ENCODE measurements around the gene ARFGEF3. TPM values are rescaled to one million over a fixed set of nuclear protein-coding genes. Genes with fewer than 3 reads are reported as not detected.

The ARFGEF3 gene
- total RNA-seq, 3 donors from 2014 or later = 10.1 to 24.3 (median 21.1) TPM

DNA sequence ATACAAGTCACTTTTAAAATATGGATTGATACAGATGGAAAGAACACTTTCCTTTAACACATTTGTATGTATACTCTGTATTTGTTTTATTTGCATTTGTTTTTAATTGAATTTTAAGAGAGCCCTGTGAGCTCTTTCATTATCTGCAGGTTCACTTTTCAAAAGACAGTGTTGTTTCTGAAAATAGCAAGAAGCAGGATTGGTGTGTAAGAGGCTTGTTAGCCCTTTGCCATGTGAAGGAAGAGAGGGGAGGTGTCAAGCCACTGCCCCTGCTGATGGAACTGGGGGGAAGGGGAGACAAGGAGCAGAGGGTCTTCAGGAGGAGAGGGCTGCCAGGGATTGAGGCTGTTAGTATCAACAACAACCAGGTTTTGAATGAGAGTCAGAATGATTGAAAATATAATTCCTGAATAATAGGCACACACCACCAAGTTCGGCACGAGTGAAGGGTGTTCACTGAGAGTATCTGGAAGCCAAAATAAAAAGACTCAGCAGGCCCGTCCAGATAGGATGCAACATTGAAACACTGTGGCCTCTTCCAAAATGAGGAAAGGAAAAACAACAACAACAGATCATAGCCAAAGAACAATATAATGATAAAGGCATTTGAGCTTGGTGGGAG lies 69.1 kb downstream of the ARFGEF3 start:
- Histone ChIP-seq H3K36me3 (ENCODE audit: low read depth) (no peaks in the 10 kb centered on the region), H3K9me3 (no peaks in the 10 kb centered on the region), H3K4me3 (no peak overlapping the region), H3K4me1 (ENCODE audit: low read depth) (peaks cover 12% of the 10 kb centered on the region)
- no peak for ATAC-seq
- intact Hi-C loops (cut with DNase I, micrococcal nuclease) = no loop called here
- TF ChIP-seq, protein P1, sequence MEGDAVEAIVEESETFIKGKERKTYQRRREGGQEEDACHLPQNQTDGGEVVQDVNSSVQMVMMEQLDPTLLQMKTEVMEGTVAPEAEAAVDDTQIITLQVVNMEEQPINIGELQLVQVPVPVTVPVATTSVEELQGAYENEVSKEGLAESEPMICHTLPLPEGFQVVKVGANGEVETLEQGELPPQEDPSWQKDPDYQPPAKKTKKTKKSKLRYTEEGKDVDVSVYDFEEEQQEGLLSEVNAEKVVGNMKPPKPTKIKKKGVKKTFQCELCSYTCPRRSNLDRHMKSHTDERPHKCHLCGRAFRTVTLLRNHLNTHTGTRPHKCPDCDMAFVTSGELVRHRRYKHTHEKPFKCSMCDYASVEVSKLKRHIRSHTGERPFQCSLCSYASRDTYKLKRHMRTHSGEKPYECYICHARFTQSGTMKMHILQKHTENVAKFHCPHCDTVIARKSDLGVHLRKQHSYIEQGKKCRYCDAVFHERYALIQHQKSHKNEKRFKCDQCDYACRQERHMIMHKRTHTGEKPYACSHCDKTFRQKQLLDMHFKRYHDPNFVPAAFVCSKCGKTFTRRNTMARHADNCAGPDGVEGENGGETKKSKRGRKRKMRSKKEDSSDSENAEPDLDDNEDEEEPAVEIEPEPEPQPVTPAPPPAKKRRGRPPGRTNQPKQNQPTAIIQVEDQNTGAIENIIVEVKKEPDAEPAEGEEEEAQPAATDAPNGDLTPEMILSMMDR (IDR thresholded peaks at IDR 0.05) = no peak
- no peak for DNase-seq

DNA sequence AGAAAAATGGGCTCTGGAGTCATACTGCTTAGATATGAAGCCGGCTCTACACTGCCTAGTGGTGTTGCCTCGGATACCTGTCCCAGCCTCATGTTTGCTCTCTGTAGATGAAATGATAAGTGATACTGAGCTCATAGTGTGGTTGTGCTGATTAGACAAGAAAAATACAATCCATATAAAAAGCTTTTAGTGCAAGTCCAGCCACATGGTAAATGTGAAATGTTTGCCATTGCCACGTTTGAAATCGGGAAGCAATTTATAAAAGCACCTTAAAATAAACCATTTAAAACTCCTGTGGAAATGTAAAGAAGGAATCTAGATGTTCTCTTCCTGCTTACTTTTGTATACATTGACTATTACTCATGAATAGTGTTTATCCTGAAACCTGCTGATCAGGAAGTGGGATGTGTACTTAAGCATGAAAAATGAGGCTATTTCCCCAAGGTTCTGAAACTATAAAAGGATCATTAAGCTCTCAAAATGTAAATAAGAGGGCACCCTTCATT lies 69.7 kb downstream of the ARFGEF3 start:
- DNase-seq (peak in 1 of 3 donors; percentile 26), ATAC-seq (peak; percentile 83)
- TF ChIP-seq, protein P1 (IDR thresholded peaks at IDR 0.05) = no peak
- H3K4me3 ChIP-seq = no peak overlapping the region
- no peaks in the 10 kb centered on the region for H3K9me3 ChIP-seq
- no peaks in the 10 kb centered on the region for H3K36me3 ChIP-seq (ENCODE audit: low read depth)
- peaks cover 12% of the 10 kb centered on the region for H3K4me1 ChIP-seq (ENCODE audit: low read depth)
- intact Hi-C loops (cut with DNase I, micrococcal nuclease) = no loop called here

DNA sequence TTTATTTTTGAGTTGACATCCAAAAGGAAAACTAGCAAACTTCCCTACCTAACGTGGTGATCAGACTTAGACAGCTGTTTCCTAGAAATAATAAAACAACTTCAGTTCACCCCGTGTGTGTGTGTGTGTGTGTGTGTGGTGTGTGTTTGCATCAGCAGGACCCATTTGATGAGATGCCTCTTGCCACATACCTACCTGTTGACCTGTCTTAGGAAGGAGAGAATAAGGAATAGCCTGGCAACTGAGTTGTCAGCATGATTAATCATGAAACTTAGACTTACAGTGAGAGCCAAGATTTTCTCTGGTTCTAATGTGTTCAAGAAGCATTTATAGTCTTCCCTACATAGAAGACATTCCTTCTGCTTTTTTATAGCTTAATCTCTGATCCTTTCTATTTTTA lies 72.6 kb downstream of the ARFGEF3 start:
- intact Hi-C loops (cut with DNase I, micrococcal nuclease) = no loop called here
- H3K9me3 ChIP-seq = no peaks in the 10 kb centered on the region
- ATAC-seq (no peak), DNase-seq (no peak)
- H3K36me3 ChIP-seq (ENCODE audit: low read depth) = no peaks in the 10 kb centered on the region
- TF ChIP-seq, protein P1 (IDR thresholded peaks at IDR 0.05) = no peak
- H3K4me3 ChIP-seq = no peak overlapping the region
- peaks cover 4% of the 10 kb centered on the region for H3K4me1 ChIP-seq (ENCODE audit: low read depth)

DNA sequence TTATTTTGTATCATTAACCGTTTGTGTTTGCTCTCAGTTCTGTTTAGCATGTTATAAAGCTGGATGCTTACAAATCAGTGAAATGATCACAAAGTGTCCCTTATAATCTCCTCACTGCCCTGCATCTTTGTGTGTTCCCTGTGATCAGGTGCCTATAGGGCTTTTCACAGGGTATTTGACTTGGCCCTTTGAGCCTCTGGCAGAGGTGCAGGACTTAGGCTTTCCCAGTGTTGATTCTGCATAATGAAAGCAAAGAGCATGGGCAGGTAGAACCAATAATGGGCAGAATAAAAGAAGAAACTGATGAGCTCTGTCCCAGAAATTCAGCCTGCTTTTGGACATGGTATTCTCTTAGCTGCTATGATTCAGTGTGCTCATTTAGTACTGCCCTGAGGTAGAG lies 73.5 kb downstream of the ARFGEF3 start:
- no peak for ATAC-seq
- H3K9me3 ChIP-seq = no peaks in the 10 kb centered on the region
- intact Hi-C loops (cut with DNase I, micrococcal nuclease) = no loop called here
- H3K36me3 ChIP-seq (ENCODE audit: low read depth) = no peaks in the 10 kb centered on the region
- no peak overlapping the region for H3K4me3 ChIP-seq
- DNase-seq = no peak
- peaks cover 4% of the 10 kb centered on the region for H3K4me1 ChIP-seq (ENCODE audit: low read depth)
- TF ChIP-seq, protein P1 (IDR thresholded peaks at IDR 0.05) = no peak

DNA sequence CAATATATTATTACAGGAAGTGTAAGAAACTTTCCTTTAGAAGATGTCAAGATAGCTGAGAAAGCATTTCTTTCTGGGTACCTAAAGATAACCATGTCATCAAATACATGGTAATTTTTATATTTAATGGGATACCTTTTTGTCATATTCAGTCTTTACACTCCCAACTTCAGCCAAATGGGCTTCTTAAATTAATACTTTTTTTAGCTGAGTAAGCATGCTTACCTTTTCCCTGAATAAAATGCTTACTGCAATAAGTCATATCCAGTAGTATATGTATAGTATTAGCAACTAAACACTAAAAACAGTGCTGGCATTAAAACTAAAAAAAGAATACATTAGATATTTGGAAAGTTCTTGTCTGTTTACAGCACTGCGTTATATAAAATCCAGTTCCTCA lies 74.0 kb downstream of the ARFGEF3 start:
- no peak overlapping the region for H3K4me3 ChIP-seq
- ATAC-seq (no peak), DNase-seq (no peak)
- no peaks in the 10 kb centered on the region for H3K36me3 ChIP-seq (ENCODE audit: low read depth)
- no peaks in the 10 kb centered on the region for H3K9me3 ChIP-seq
- intact Hi-C loops (cut with DNase I, micrococcal nuclease) = no loop called here
- peaks cover 4% of the 10 kb centered on the region for H3K4me1 ChIP-seq (ENCODE audit: low read depth)
- TF ChIP-seq, protein P1 (IDR thresholded peaks at IDR 0.05) = no peak

Measured in mucosa of descending colon (tissue), 3 donors.